Activated B cell treated with CpG ODN at 0.5 μM for 24 hours (primary cell): ENCODE results near the gene ABHD14A. TPM values are rescaled to one million over a fixed set of nuclear protein-coding genes. Genes with fewer than 3 reads are reported as not detected.

Experiments used
- ATAC-seq: fragments of 200-7000 bp; cut with Tn5 transposase; one replicate; pipeline ENCODE4 v1.10.0; 2021; ENCODE audit warnings: low read depth, mild to moderate bottlenecking, moderate library complexity
- CTCF ChIA-PET: fragments of 350-600 bp; sonication (Branson Sonifier 250); formaldehyde crosslinking; loops from one replicate; lab custom pipeline; 2021; ENCODE audit warnings: antibody characterized with exemption; lab: Charles Lee
- POLR2A ChIA-PET: fragments of 350-600 bp; sonication (Branson Sonifier 250); formaldehyde crosslinking; loops from one replicate; lab custom pipeline; 2021; ENCODE audit warnings: antibody characterized with exemption; lab: Charles Lee
- DNase-seq: peaks from one replicate; pipeline ENCODE4 v3.0.0; 2022
- H3K27ac Mint-ChIP-seq: one replicate; pipeline ENCODE4 v1.8.0; 2020; ENCODE audit warnings: mixed read lengths
- H3K27me3 Mint-ChIP-seq: one replicate; pipeline ENCODE4 v1.8.0; 2021; ENCODE audit warnings: mixed read lengths
- H3K36me3 Mint-ChIP-seq: one replicate; pipeline ENCODE4 v1.8.0; 2021; ENCODE audit warnings: low read depth, mixed read lengths
- H3K4me1 Mint-ChIP-seq: one replicate; pipeline ENCODE4 v1.8.0; 2021; ENCODE audit warnings: mixed read lengths
- H3K4me3 Mint-ChIP-seq: one replicate; pipeline ENCODE4 v1.8.0; 2020; ENCODE audit warnings: mild to moderate bottlenecking, mixed read lengths
- H3K9me3 Mint-ChIP-seq: one replicate; pipeline ENCODE4 v1.8.0; 2020; ENCODE audit warnings: mixed read lengths
- intact Hi-C: fragments of 100-400 bp; cut with micrococcal nuclease; formaldehyde crosslinking; loops from one replicate; pipeline ENCODE4 v1.15.1; 2024
- total RNA-seq: library from RNA; stranded (reverse); gene quantifications from 2 replicates; pipeline ENCODE4 v1.2.3, GENCODE V29; 2022
- TF ChIP-seq, protein P1 (sequence below): fragments of 200-600 bp; IDR thresholded peaks from one replicate; pipeline ENCODE4 v1.8.0; 2022; ENCODE audit warnings: antibody characterized with exemption, mild to moderate bottlenecking

ABHD14A gene
- total RNA-seq, 1 donor from 2014 or later = 5.1 TPM

DNA sequence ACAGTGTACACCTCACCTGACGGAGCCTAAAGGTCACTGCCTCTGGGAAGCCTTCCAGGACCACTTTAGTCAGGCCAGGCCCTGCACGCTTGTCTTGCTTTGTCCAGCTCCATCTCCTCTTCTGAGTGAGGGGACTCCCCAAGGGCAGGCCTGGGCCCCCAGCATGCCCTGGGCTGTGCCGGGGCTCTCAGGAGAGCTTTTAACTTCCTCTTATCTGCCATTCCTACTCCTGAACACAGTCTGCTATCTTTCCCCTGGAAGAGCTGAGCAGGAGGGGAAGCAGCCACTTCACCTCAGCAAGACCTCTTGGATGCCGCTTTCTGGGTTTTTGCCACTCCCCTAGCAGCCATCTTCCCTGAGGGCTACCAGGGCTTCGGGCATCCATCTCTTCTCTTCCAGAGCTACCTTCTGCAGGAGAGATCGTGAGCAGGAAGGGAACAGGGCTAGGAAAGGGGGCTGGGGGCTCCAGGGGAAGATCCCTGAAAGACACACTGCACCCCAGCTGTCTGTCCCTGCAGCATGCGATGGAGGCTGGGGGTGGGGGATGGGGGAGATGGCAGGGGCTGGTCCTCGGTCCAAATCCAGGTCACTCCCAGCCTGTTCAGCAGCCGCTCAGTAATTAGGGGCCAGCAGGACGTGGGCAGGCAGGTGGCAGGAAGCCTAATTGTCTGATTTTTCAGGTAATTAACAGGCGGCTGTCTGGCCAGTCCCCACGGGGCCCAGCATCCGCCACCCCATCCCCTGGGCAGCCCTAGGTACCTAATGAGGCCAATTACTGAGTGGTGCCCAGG lies 40.8 kb downstream of the ABHD14A start:
- ChIA-PET CTCF (no interaction called here), POLR2A (no interaction called here)
- ATAC-seq (no peak), DNase-seq (no peak)
- no peaks in the 10 kb centered on the region for H3K9me3 Mint-ChIP-seq
- no peaks in the 10 kb centered on the region for H3K4me1 Mint-ChIP-seq
- no peaks in the 10 kb centered on the region for H3K36me3 Mint-ChIP-seq
- TF ChIP-seq, protein P1, sequence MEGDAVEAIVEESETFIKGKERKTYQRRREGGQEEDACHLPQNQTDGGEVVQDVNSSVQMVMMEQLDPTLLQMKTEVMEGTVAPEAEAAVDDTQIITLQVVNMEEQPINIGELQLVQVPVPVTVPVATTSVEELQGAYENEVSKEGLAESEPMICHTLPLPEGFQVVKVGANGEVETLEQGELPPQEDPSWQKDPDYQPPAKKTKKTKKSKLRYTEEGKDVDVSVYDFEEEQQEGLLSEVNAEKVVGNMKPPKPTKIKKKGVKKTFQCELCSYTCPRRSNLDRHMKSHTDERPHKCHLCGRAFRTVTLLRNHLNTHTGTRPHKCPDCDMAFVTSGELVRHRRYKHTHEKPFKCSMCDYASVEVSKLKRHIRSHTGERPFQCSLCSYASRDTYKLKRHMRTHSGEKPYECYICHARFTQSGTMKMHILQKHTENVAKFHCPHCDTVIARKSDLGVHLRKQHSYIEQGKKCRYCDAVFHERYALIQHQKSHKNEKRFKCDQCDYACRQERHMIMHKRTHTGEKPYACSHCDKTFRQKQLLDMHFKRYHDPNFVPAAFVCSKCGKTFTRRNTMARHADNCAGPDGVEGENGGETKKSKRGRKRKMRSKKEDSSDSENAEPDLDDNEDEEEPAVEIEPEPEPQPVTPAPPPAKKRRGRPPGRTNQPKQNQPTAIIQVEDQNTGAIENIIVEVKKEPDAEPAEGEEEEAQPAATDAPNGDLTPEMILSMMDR = no peak
- H3K27ac Mint-ChIP-seq = no peak overlapping the region
- H3K4me3 Mint-ChIP-seq = no peak overlapping the region
- intact Hi-C loops = no loop called here
- H3K27me3 Mint-ChIP-seq = peaks cover 2% of the 10 kb centered on the region

DNA sequence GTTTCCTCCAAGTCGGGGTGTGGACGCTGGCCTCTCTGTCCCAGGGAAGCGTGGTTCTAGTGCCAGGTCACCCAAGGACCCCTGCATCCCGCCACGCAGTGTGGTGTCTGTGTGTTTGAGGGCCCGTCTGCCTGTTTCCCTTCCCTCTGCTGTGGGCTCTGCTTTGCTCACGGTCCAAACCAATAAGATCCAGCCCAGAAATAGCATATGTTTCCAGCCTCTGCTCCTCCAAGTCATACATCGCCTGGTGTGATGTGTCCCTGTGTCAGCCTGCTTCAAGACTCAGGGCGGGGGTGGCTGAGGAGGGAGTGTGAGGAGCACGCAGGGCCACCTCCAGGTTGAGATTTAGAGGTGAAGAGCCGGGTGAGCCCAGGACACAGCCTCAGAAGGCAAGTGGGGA lies 42.7 kb downstream of the ABHD14A start:
- TF ChIP-seq, protein P1 = no peak
- H3K4me1 Mint-ChIP-seq = peaks cover 2% of the 10 kb centered on the region
- ChIA-PET CTCF (no interaction called here), POLR2A (interaction anchor here (0.6 kb wide), 1 partner anchor 141 kb away, joined by 3 read pairs; no protein-coding TSS in a partner anchor)
- no peaks in the 10 kb centered on the region for H3K9me3 Mint-ChIP-seq
- ATAC-seq (no peak), DNase-seq (no peak)
- H3K4me3 Mint-ChIP-seq = no peak overlapping the region
- no peaks in the 10 kb centered on the region for H3K36me3 Mint-ChIP-seq
- intact Hi-C loops = no loop called here
- H3K27me3 Mint-ChIP-seq = peaks cover 2% of the 10 kb centered on the region
- no peak overlapping the region for H3K27ac Mint-ChIP-seq

DNA sequence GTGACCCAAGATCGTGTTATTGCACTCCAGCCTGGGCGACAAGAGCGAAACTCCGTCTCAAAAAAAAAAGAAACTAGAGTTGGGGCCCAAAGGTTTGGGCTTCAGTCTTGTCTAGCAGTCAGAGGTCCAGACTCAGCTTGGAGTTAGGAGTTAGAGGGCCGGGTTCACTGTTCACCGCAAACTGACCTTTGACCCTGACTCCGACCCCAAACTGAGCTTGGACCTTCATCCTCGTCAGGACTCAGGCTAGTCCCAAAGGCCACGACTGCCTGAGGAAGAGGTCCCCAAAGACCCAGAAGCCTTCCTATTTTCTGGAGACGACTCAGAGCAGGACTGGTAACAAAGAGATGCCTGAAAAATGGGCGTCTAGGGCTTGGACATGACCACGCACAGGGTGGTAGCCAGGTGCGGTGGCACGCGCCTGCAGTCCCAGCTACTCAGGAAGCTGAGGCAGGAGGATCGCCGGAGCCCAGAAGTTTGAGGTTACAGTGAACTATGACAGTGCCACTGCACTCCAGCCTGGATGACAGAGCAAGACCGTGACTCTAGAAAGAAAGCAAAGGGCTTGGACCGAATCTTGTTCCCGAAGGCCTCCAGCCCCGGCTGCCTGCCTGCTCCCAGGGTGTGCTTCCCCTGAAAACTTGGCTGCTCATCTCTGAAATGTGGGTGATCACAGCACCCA lies 43.6 kb downstream of the ABHD14A start:
- ATAC-seq = no peak
- no peak for DNase-seq
- Mint-ChIP-seq H3K4me1 (peaks cover 8% of the 10 kb centered on the region), H3K27me3 (peaks cover 2% of the 10 kb centered on the region), H3K27ac (no peak overlapping the region), H3K4me3 (no peak overlapping the region), H3K9me3 (no peaks in the 10 kb centered on the region), H3K36me3 (no peaks in the 10 kb centered on the region)
- ChIA-PET CTCF (no interaction called here), POLR2A (no interaction called here)
- intact Hi-C loops = no loop called here
- TF ChIP-seq, protein P1 = no peak

DNA sequence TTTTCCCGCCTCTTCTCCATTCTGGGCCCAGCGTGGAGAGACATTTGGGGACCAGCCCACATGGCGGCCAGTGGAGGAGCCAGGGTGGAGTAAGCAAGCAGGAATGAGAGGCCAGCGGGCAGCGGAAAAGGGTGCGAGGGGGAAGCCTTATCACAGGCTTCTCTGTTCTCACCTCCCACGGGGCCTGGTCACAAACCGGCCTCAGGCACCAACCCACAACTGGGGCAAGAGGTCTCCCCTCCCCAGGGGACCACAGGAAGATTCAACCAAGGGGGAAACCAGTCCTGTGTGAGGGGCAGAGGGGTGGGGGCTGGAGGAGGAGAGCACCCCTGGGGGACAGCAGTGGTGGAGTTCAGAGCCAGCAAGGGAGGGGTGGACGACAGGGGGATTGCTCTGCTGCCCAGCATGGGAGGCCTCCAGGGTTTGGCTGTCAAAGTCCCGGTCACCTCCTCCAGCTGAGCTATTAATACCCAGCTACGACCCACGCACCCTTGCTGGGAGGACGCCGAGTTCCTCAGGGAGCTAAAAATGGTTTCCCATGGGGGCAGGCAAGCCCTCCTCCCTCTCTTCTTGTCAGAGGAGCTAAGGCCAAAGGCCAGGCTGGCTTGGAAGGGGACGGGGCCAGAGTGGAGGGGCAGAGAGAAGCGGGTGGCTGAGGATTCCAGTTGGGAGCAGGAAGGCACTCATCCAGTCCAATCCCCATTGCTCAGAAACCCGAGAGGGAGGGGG lies 44.7 kb downstream of the ABHD14A start:
- Mint-ChIP-seq H3K4me3 (no peak overlapping the region), H3K27ac (no peak overlapping the region), H3K4me1 (peaks cover 19% of the 10 kb centered on the region), H3K36me3 (no peaks in the 10 kb centered on the region), H3K9me3 (no peaks in the 10 kb centered on the region), H3K27me3 (peaks cover 2% of the 10 kb centered on the region)
- CTCF ChIA-PET = no interaction called here
- intact Hi-C loops = no loop called here
- TF ChIP-seq, protein P1 = no peak
- no peak for ATAC-seq
- DNase-seq = no peak
- POLR2A ChIA-PET = no interaction called here

DNA sequence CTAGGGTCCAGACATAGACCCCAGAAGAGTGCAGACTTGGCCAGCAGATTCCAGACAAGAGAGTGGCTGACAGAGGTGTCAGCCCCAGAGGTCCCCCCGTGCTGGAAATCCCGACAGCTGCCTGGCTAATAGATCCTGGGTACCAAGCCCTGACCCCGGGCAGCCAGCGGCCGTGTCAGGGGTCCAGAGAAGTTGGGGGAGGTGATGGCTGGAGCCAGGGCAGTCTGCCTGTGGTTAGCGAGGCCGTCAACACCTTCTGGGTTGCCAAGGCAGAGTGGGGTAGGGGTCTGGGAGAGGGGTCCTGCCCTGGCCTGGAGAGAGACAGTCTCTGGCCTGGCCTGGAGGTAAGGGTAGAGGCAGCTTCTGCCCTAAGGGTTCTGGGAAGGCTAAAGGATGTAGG lies 45.9 kb downstream of the ABHD14A start:
- no peaks in the 10 kb centered on the region for H3K36me3 Mint-ChIP-seq
- peaks cover 23% of the 10 kb centered on the region for H3K4me1 Mint-ChIP-seq
- H3K4me3 Mint-ChIP-seq = no peak overlapping the region
- ChIA-PET CTCF (no interaction called here), POLR2A (no interaction called here)
- no peak for ATAC-seq
- no peak for DNase-seq
- no peaks in the 10 kb centered on the region for H3K27me3 Mint-ChIP-seq
- no peak overlapping the region for H3K27ac Mint-ChIP-seq
- no peaks in the 10 kb centered on the region for H3K9me3 Mint-ChIP-seq
- TF ChIP-seq, protein P1 = no peak
- intact Hi-C loops = no loop called here
